ENCODE measurements around the gene SEPTIN11.
A peak's percentile ranks its signal among the peaks of the same experiment; 100 is the strongest.
"Not testable (repeated sequence)": the region's sequence is repeated elsewhere in the genome, so short reads cannot be mapped to it uniquely, and the experiment has no call there.

SEPTIN11 gene

GRCh38 chr4:76958891-76959290 is 9.3 kb downstream of the SEPTIN11 start:
- Histone ChIP-seq H3K4me3 (ENCODE audit: low read depth, low read length) (no peak overlapping the region), H3K36me3 (replicated peaks) (peaks cover 13% of the 10 kb centered on the region), H3K27ac (no peak overlapping the region), H3K27me3 (replicated peaks) (no peaks in the 10 kb centered on the region)
- DNase-seq = no peak
- TF ChIP-seq CTCF (IDR thresholded peaks at IDR 0.05; ENCODE audit: low read depth, low read length, missing control alignments) = no peak
- in situ Hi-C loops (cut with HindIII; ENCODE audit: low pct_ligation_motif_present, low sequenced_read_pairs) = loop anchor here (25.0 kb wide), 1 partner anchor 103 kb away; no protein-coding TSS in a partner anchor

- Histone ChIP-seq H3K4me3 (ENCODE audit: low read depth, low read length) (no peak overlapping the region), H3K27ac (peak overlapping the region; percentile 1), H3K27me3 (replicated peaks) (no peaks in the 10 kb centered on the region), H3K36me3 (replicated peaks) (peaks cover 13% of the 10 kb centered on the region)
- in situ Hi-C loops (cut with HindIII; ENCODE audit: low pct_ligation_motif_present, low sequenced_read_pairs) = loop anchor here (25.0 kb wide), 1 partner anchor 102 kb away; no protein-coding TSS in a partner anchor
- DNase-seq = no peak
- no peak for TF ChIP-seq CTCF (IDR thresholded peaks at IDR 0.05; ENCODE audit: low read depth, low read length, missing control alignments)
Measured at GRCh38 chr4:76960014-76960413, 10.5 kb downstream of the SEPTIN11 start.

GRCh38 chr4:76962406-76963130 is 13.0 kb downstream of the SEPTIN11 start:
- H3K36me3 ChIP-seq (replicated peaks) = peaks cover 8% of the 10 kb centered on the region
- no peak overlapping the region for H3K4me3 ChIP-seq (ENCODE audit: low read depth, low read length)
- no peaks in the 10 kb centered on the region for H3K27me3 ChIP-seq (replicated peaks)
- no peak for TF ChIP-seq CTCF (IDR thresholded peaks at IDR 0.05; ENCODE audit: low read depth, low read length, missing control alignments)
- DNase-seq = no peak
- H3K27ac ChIP-seq = no peak overlapping the region
- in situ Hi-C loops (cut with HindIII; ENCODE audit: low pct_ligation_motif_present, low sequenced_read_pairs) = loop anchor here (25.0 kb wide), 1 partner anchor 100 kb away; no protein-coding TSS in a partner anchor

- DNase-seq = no peak
Measured at GRCh38 chr4:76963131-76963750, 13.7 kb downstream of the SEPTIN11 start.

GRCh38 chr4:76963927-76964326 is 14.4 kb downstream of the SEPTIN11 start:
- not testable (repeated sequence) for DNase-seq; H3K27me3 ChIP-seq (replicated peaks); H3K4me3 ChIP-seq (ENCODE audit: low read depth, low read length); H3K36me3 ChIP-seq (replicated peaks); H3K27ac ChIP-seq
- in situ Hi-C loops (cut with HindIII; ENCODE audit: low pct_ligation_motif_present, low sequenced_read_pairs) = loop anchor here (25.0 kb wide), 1 partner anchor 98 kb away; no protein-coding TSS in a partner anchor

More at GRCh38 chr4:76963131-76963750, 13.7 kb downstream of the SEPTIN11 start:
- in situ Hi-C loops (cut with HindIII; ENCODE audit: low pct_ligation_motif_present, low sequenced_read_pairs) = loop anchor here (25.0 kb wide), 1 partner anchor 99 kb away; no protein-coding TSS in a partner anchor
- H3K27me3 ChIP-seq (replicated peaks) = no peaks in the 10 kb centered on the region
- no peak overlapping the region for H3K4me3 ChIP-seq (ENCODE audit: low read depth, low read length)
- H3K27ac ChIP-seq = no peak overlapping the region
- H3K36me3 ChIP-seq (replicated peaks) = peaks cover 6% of the 10 kb centered on the region
- no peak for TF ChIP-seq CTCF (IDR thresholded peaks at IDR 0.05; ENCODE audit: low read depth, low read length, missing control alignments)

- peaks cover 5% of the 10 kb centered on the region for H3K36me3 ChIP-seq (replicated peaks)
- H3K27ac ChIP-seq = no peak overlapping the region
- in situ Hi-C loops (cut with HindIII; ENCODE audit: low pct_ligation_motif_present, low sequenced_read_pairs) = loop anchor here (25.0 kb wide), 1 partner anchor 98 kb away; no protein-coding TSS in a partner anchor
- TF ChIP-seq CTCF (IDR thresholded peaks at IDR 0.05; ENCODE audit: low read depth, low read length, missing control alignments) = no peak
- DNase-seq = no peak
- no peaks in the 10 kb centered on the region for H3K27me3 ChIP-seq (replicated peaks)
- no peak overlapping the region for H3K4me3 ChIP-seq (ENCODE audit: low read depth, low read length)
Measured at GRCh38 chr4:76964769-76965168, 15.2 kb downstream of the SEPTIN11 start.

All from brain microvascular endothelial cell (primary cell).